Chondrocyte (in vitro differentiated cells): ENCODE measurements around the gene PTPRG. TPM values are rescaled to one million over a fixed set of nuclear protein-coding genes. Genes with fewer than 3 reads are reported as not detected.

Experiments used
- DNase-seq: peaks from one replicate; pipeline ENCODE4 v3.0.0; 2021; ENCODE audit warnings: mixed read lengths, low spot score
- H3K27ac Mint-ChIP-seq: one replicate; pipeline ENCODE4 v1.8.0; 2021; ENCODE audit warnings: mild to moderate bottlenecking, moderate library complexity, mixed read lengths; ENCODE audit not compliant: unreplicated experiment
- H3K27me3 Mint-ChIP-seq: 2 replicates; pipeline ENCODE4 v1.8.0; 2021; ENCODE audit warnings: low read depth, mixed read lengths
- H3K36me3 Mint-ChIP-seq: 2 replicates; pipeline ENCODE4 v1.8.0; 2021; ENCODE audit warnings: low read depth, mixed read lengths
- H3K4me1 Mint-ChIP-seq: 2 replicates; pipeline ENCODE4 v1.8.0; 2021; ENCODE audit warnings: low read depth, mild to moderate bottlenecking, mixed read lengths
- H3K4me3 Mint-ChIP-seq: one replicate; pipeline ENCODE4 v1.8.0; 2021; ENCODE audit warnings: mild to moderate bottlenecking, moderate library complexity, mixed read lengths; ENCODE audit not compliant: unreplicated experiment
- H3K9me3 Mint-ChIP-seq: 2 replicates; pipeline ENCODE4 v1.8.0; 2021; ENCODE audit warnings: low read depth, mixed read lengths
- total RNA-seq: library from RNA; stranded (reverse); gene quantifications from 3 replicates; pipeline ENCODE4 v1.2.1, GENCODE V29; 2021
- TF ChIP-seq, protein P1 (sequence below): fragments of 200-600 bp; sonication (generic); IDR thresholded peaks from 2 replicates; pipeline ENCODE4 v1.5.0; 2021; ENCODE audit warnings: antibody characterized with exemption, mild to moderate bottlenecking, moderate library complexity

The PTPRG gene
- total RNA-seq, 1 donor from 2014 or later, result 45.5 TPM

GRCh38 chr3:62192891-62193290, 631.5 kb downstream of the PTPRG start:
- no peak for DNase-seq
- no peak overlapping the region for H3K4me3 Mint-ChIP-seq
- H3K4me1 Mint-ChIP-seq, result peaks cover 11% of the 10 kb centered on the region
- no peak overlapping the region for H3K27ac Mint-ChIP-seq
- H3K27me3 Mint-ChIP-seq, result no peaks in the 10 kb centered on the region
- H3K9me3 Mint-ChIP-seq, result no peaks in the 10 kb centered on the region
- TF ChIP-seq, protein P1, sequence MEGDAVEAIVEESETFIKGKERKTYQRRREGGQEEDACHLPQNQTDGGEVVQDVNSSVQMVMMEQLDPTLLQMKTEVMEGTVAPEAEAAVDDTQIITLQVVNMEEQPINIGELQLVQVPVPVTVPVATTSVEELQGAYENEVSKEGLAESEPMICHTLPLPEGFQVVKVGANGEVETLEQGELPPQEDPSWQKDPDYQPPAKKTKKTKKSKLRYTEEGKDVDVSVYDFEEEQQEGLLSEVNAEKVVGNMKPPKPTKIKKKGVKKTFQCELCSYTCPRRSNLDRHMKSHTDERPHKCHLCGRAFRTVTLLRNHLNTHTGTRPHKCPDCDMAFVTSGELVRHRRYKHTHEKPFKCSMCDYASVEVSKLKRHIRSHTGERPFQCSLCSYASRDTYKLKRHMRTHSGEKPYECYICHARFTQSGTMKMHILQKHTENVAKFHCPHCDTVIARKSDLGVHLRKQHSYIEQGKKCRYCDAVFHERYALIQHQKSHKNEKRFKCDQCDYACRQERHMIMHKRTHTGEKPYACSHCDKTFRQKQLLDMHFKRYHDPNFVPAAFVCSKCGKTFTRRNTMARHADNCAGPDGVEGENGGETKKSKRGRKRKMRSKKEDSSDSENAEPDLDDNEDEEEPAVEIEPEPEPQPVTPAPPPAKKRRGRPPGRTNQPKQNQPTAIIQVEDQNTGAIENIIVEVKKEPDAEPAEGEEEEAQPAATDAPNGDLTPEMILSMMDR, result no peak
- H3K36me3 Mint-ChIP-seq, result peaks cover 9% of the 10 kb centered on the region

DNA sequence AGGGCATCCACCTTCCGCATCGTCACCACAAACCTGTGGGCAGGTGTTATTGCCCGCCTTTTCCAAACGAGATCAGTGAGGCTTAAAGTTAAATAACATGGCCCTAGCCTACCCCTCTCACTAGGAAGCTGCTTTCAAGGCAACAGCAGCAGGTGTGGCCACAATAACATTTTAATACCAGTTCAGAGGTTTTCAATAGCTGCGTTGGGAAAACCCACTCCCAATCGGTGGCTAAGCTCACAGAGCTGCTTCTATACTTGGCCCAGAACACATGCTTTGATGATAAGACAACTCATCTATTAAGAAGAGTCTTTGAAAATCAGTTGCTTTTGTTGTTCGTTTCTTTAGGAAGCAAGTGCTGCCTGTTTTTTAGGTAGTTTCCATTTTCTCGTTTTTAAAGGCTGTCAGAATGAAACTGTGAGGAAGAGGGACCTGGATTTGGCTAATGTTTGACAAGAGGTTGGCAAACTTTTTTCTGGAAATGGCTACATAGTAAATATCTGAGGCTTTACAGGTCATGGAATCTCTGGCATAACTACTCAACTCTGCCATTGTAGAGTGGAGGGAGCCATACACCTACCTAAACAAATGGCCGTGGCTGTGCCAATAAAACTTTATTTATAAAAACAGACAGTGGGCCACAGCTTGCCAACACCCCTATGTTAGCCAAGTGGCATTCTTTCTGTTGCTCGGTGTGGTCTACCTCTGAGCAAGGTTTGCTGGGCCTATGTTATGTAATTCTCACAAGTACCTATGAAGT, 632.4 kb downstream of the PTPRG start:
- peaks cover 9% of the 10 kb centered on the region for H3K36me3 Mint-ChIP-seq
- DNase-seq, result no peak

DNA sequence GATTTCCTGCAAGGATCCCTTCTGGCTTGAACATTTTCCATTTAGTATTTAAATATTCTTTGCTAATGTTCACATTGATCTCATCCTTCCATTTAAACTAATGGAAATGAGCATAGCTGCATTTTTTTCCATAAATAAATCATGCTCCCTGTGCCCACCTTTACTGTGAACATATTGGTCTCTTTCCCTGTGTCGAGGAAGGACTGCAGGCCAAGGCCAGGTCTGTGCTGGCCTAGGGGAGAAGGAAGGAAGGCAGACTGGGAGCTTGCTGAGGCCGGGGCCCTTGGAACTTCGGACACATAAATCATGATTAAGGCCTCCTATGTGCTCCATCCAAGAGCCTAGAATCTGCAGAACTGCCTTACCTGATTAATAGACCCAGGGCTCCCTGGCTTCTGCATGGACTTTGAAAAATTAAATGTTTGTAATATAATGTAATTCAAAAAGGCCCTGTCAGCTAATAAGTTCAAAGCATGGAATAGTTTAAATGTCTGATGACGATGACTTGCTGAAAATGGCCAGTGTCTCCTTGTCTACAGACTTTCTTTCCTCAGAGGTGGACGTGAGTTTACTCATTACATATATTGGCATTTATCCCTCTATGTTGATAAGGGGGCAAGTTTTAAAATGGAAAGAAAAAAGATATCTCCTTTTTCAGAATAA, 636.1 kb downstream of the PTPRG start:
- Mint-ChIP-seq H3K4me1 (no peaks in the 10 kb centered on the region), H3K27me3 (no peaks in the 10 kb centered on the region), H3K9me3 (no peaks in the 10 kb centered on the region), H3K4me3 (no peak overlapping the region), H3K36me3 (peaks cover 7% of the 10 kb centered on the region), H3K27ac (no peak overlapping the region)
- TF ChIP-seq, protein P1, result no peak
- DNase-seq, result no peak

More for the DNA sequence above, 632.4 kb downstream of the PTPRG start:
- Mint-ChIP-seq H3K4me1 (peaks cover 4% of the 10 kb centered on the region), H3K27me3 (no peaks in the 10 kb centered on the region), H3K27ac (no peak overlapping the region), H3K9me3 (no peaks in the 10 kb centered on the region), H3K4me3 (no peak overlapping the region)
- TF ChIP-seq, protein P1, result no peak

DNA sequence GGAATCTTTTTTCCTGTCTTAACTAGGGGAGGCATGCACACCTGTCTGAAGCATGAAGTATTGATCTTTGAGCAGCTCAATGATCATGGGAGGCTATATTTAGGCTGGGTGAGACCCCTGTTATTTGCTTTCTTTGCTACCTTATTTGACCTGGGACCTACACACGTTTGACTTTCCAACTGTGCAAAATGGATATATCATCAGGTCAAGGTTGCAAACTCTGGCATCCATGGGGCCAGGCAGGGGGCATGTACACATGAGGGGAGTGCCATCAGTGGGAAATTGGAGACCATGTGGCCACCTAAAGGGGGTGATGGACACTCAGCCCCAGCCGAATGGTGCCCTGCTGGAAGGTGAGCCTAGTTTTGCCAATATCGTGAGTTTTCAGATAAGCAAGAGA, 637.8 kb downstream of the PTPRG start:
- H3K27ac Mint-ChIP-seq, result no peak overlapping the region
- TF ChIP-seq, protein P1, result no peak
- H3K36me3 Mint-ChIP-seq, result peaks cover 15% of the 10 kb centered on the region
- H3K27me3 Mint-ChIP-seq, result no peaks in the 10 kb centered on the region
- H3K4me1 Mint-ChIP-seq, result no peaks in the 10 kb centered on the region
- no peak overlapping the region for H3K4me3 Mint-ChIP-seq
- H3K9me3 Mint-ChIP-seq, result no peaks in the 10 kb centered on the region
- no peak for DNase-seq

- Mint-ChIP-seq H3K36me3 (peaks cover 14% of the 10 kb centered on the region), H3K4me1 (no peaks in the 10 kb centered on the region), H3K27me3 (no peaks in the 10 kb centered on the region), H3K4me3 (no peak overlapping the region), H3K9me3 (no peaks in the 10 kb centered on the region), H3K27ac (no peak overlapping the region)
- DNase-seq, result no peak
- TF ChIP-seq, protein P1, result peak; percentile 90
Observed at GRCh38 chr3:62201438-62202035, 640.2 kb downstream of the PTPRG start.
